NK-92 (cell line): ENCODE results near the gene CREB3L1.

Experiments used
- DNase-seq: peaks from one replicate; lab custom pipeline; 2025; ENCODE audit not compliant: unreplicated experiment; lab: John Stamatoyannopoulos, UW

Gene CREB3L1

GRCh38 chr11:46363031-46363407 lies 85.6 kb downstream of the CREB3L1 start:
- no peak for DNase-seq

GRCh38 chr11:46363455-46364005 lies 86.1 kb downstream of the CREB3L1 start:
- no peak for DNase-seq

- DNase-seq = no peak
These were observed 86.6 kb downstream of the CREB3L1 start for GRCh38 chr11:46364056-46364455.

DNA sequence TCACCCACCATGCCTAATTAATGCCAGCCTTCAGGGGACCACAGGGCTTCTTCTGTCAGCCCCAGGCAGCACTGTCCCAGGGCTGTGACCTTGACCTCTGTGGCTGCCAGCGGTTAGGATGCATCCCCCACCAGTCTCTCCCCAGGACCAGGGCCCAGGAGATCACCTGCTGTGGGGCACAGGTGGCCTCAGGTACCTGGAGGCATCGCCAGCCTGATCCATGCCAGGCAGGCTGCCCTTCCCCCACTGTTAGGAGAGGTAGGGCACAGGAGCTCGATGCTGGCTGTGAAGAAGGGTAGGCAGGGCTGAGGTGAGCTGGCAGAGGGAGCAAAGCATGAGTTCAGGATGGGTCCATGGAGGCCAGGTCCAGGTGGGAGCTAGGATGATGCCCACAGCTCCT lies 87.3 kb downstream of the CREB3L1 start:
- DNase-seq = no peak

DNA sequence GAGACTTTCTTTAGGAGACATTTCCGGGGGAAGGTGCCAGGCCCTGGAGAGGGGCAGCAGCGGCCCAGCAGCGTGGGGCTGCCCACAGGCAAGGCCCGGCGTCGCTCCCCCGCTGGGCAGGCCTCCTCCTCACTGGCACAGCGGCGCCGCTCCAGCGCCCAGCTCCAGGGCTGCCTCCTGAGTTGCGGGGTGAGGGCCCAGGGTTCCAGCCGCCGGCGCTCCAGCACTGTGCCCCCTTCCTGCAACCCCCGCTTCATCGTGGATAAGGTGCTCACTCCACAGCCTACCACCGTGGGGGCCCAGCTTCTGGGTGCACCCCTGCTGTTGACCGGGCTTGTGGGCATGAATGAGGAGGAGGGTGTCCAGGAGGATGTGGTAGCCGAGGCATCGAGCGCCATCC lies 88.8 kb downstream of the CREB3L1 start:
- DNase-seq = no peak

DNA sequence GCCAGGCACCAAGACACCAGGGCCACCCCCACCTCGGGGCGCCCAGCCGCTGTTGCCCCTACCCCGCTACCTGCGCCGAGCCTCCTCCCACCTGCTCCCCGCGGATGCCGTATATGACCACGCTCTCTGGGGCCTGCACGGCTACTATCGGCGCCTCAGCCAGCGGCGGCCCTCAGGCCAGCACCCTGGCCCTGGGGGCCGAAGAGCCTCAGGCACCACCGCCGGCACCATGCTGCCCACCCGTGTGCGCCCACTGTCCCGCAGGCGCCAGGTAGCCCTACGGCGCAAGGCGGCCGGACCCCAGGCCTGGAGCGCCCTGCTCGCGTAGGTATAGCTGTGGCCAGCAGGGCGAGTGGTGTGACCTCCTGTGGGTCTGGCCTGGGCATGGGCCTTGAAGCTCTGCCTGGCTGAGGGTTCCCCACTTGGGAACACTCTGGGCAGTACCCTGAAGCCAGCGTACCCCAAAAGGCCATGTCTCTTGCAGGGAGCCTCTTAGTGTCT lies 89.2 kb downstream of the CREB3L1 start:
- no peak for DNase-seq

- no peak for DNase-seq
These were observed 89.9 kb downstream of the CREB3L1 start for GRCh38 chr11:46367244-46367915.

DNA sequence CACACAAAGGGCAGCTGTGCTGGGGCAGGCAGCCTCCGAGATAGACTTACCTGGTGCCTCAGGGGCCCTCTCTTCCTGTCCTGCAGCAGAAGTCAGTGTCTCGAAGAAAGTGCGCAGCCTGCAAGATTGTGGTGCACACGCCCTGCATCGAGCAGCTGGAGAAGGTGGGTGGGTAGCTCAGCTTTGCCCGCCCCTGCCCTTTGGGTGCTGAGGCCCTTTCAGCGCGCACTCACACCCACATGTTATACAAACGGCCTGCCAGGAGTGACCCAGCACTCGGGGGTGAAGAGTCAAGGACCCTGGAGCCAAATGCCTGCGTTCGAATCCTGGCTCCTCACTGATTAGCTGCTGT lies 90.4 kb downstream of the CREB3L1 start:
- no peak for DNase-seq

DNA sequence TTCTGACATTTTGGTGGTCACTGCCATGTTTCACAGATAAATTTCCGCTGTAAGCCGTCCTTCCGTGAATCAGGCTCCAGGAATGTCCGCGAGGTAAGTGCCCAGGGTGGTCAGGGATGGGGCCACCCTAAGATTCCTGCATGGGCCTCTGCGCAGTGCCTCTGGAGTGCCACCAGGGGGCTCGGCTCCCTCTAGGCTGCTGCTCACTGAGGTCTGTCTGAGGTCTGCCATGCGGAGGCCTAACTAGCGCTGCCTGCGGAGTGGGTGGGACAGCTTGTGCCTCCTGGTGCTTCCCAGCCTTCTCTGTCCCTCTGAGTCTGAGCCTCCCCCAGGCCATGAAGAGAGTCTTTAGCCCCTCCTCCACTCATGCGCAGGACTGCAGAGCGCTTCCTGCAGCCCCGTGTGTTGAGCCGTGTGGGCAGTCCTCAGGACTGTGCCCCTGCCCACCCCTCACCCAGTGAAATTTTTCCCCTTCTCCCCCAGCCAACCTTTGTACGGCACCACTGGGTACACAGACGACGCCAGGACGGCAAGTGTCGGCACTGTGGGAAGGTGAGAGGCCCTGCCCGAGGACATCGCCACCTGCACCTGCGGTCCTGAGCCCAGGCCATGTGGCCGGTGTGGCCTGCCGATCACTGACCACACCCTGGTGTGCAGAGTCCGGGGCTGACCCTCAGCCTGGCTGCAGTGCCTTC lies 92.1 kb downstream of the CREB3L1 start:
- DNase-seq = no peak

DNA sequence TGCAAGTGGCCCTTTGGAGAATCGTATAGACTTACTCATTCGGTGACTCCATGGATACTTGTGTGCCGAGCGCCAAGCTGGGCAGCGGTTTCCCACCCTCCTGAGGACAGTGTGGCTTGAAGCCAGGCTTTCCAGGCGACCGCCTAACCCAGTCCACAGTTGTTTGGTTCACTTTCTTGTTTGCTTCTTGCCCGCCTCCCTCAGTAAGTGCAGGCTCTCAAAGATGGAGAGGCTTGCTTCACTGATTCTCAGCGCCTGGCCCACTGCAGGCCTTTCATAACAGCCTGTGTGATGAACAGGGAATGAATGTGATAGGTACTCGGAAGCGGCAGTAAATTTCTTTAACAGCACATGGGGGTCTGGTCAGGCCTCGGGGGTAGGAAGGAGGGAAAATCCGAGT lies 92.8 kb downstream of the CREB3L1 start:
- DNase-seq = no peak
